Parathyroid adenoma (tissue), 2 donors: ENCODE results near the gene LYAR.
A peak's percentile ranks its signal among the peaks of the same experiment; 100 is the strongest.

Experiments used
- H2AFZ ChIP-seq: fragments of 300-600 bp; sonication (generic); one replicate; pipeline ENCODE4 v1.7.0; 2017; ENCODE audit warnings: antibody characterized with exemption, mild to moderate bottlenecking
- H3K27ac ChIP-seq: fragments of 300-600 bp; sonication (generic); one replicate; pipeline ENCODE4 v1.7.0; 2017
- H3K27me3 ChIP-seq: fragments of 300-600 bp; sonication (generic); one replicate; pipeline ENCODE4 v1.7.0; 2017; ENCODE audit warnings: low read length; ENCODE audit not compliant: control insufficient read depth, insufficient read depth
- H3K36me3 ChIP-seq: fragments of 300-600 bp; sonication (generic); one replicate; pipeline ENCODE4 v1.7.0; 2017; ENCODE audit warnings: low read length; ENCODE audit not compliant: control insufficient read depth, insufficient read depth
- H3K4me1 ChIP-seq: fragments of 300-600 bp; sonication (generic); one replicate; pipeline ENCODE4 v1.7.0; 2017; ENCODE audit warnings: control low read depth
- H3K4me2 ChIP-seq: fragments of 300-600 bp; sonication (generic); one replicate; pipeline ENCODE4 v1.7.0; 2017; ENCODE audit warnings: low read length
- H3K4me3 ChIP-seq: fragments of 300-600 bp; sonication (generic); one replicate; pipeline ENCODE4 v1.7.0; 2017; ENCODE audit warnings: low read depth, low read length
- H3K79me2 ChIP-seq: fragments of 300-600 bp; sonication (generic); one replicate; pipeline ENCODE4 v1.7.0; 2017; ENCODE audit warnings: control low read depth
- H3K9ac ChIP-seq: fragments of 300-600 bp; sonication (generic); one replicate; pipeline ENCODE4 v1.7.0; 2017; ENCODE audit warnings: mild to moderate bottlenecking
- H3K9me3 ChIP-seq: fragments of 300-600 bp; sonication (generic); one replicate; pipeline ENCODE4 v1.7.0; 2017; ENCODE audit warnings: low read length; ENCODE audit not compliant: control insufficient read depth
- CTCF ChIP-seq: fragments of 300-600 bp; sonication (generic); IDR thresholded peaks from one replicate; pipeline ENCODE4 v1.7.0; 2017; ENCODE audit warnings: antibody characterized with exemption, mild to moderate bottlenecking
- donor health status: primary hyperparathyroidism.

LYAR gene

GRCh38 chr4:4293279-4293678 lies 3.3 kb upstream of the LYAR start:
- no peaks in the 10 kb centered on the region for H3K27me3 ChIP-seq
- peaks cover 4% of the 10 kb centered on the region for H3K4me1 ChIP-seq

DNA sequence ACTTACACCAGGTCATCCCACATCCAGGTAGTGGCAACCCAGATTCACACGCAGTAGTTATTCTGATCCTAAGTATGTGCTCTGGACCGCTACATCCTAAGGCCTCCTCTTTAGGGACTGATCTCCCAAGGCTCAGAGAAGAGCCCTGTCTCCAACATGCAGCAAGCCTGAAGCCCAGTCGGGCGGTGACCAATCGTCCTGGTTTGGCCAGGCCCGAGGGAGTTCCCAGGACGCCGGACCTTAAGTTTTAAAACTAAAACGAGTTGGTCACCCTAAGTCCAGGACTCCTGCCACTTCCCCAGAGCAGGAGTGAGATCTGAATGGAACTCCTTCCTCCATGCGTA lies 385 bp downstream of the LYAR start:
- Histone ChIP-seq H3K9ac (no peak overlapping the region), H3K27me3 (no peaks in the 10 kb centered on the region), H3K4me1 (peaks cover 4% of the 10 kb centered on the region), H3K4me3 (peak overlapping the region; percentile 69), H3K9me3 (no peaks in the 10 kb centered on the region), H3K79me2 (peaks cover 19% of the 10 kb centered on the region), H2AFZ (peak overlapping the region; percentile 81), H3K27ac (no peak overlapping the region), H3K4me2 (peak overlapping the region; percentile 71), H3K36me3 (no peaks in the 10 kb centered on the region)
- TF ChIP-seq CTCF: no peak

More at GRCh38 chr4:4293279-4293678, 3.3 kb upstream of the LYAR start:
- H2AFZ ChIP-seq: no peak overlapping the region
- no peak overlapping the region for H3K4me2 ChIP-seq
- no peaks in the 10 kb centered on the region for H3K9me3 ChIP-seq
- H3K79me2 ChIP-seq: peaks cover 34% of the 10 kb centered on the region
- H3K9ac ChIP-seq: no peak overlapping the region
- H3K27ac ChIP-seq: no peak overlapping the region
- TF ChIP-seq CTCF: no peak
- no peaks in the 10 kb centered on the region for H3K36me3 ChIP-seq
- H3K4me3 ChIP-seq: no peak overlapping the region

DNA sequence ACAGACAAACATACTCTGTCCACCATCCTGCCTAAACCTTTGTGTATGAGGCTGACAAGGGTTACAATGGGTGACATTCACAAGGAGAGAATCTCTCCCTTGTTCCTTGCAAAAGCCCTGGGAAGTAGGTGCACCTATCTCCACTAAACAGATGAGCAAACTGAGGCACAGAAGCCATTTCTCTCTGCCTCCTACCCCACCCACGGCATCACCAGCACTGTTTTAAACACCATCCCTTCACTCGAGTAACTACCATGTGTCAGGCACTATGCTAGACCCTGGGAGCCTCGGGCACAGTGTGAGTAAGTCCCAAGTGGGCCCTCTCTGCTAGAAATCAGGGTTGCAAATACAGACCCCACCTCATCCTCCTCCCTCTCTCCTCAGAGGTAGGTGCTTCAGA lies 899 bp downstream of the LYAR start:
- Histone ChIP-seq H3K27me3 (no peaks in the 10 kb centered on the region), H3K4me2 (peak overlapping the region; percentile 71), H3K4me3 (peak overlapping the region; percentile 69), H2AFZ (no peak overlapping the region), H3K9ac (no peak overlapping the region), H3K79me2 (peaks cover 16% of the 10 kb centered on the region), H3K36me3 (no peaks in the 10 kb centered on the region), H3K27ac (no peak overlapping the region), H3K4me1 (peaks cover 4% of the 10 kb centered on the region), H3K9me3 (no peaks in the 10 kb centered on the region)
- no peak for TF ChIP-seq CTCF

- no peak overlapping the region for H3K9ac ChIP-seq
- H3K27ac ChIP-seq: no peak overlapping the region
- no peaks in the 10 kb centered on the region for H3K9me3 ChIP-seq
- no peak overlapping the region for H2AFZ ChIP-seq
- H3K36me3 ChIP-seq: no peaks in the 10 kb centered on the region
- H3K4me2 ChIP-seq: no peak overlapping the region
- H3K79me2 ChIP-seq: peaks cover 8% of the 10 kb centered on the region
- no peak for TF ChIP-seq CTCF
- H3K27me3 ChIP-seq: no peaks in the 10 kb centered on the region
- H3K4me3 ChIP-seq: no peak overlapping the region
- H3K4me1 ChIP-seq: peaks cover 4% of the 10 kb centered on the region
These were observed 1.9 kb downstream of the LYAR start for GRCh38 chr4:4288098-4288497.

GRCh38 chr4:4284827-4285618 lies 4.9 kb downstream of the LYAR start:
- no peaks in the 10 kb centered on the region for H3K4me1 ChIP-seq
- TF ChIP-seq CTCF: no peak
- no peaks in the 10 kb centered on the region for H3K27me3 ChIP-seq
- no peak overlapping the region for H3K27ac ChIP-seq
- H3K9me3 ChIP-seq: no peaks in the 10 kb centered on the region
- no peak overlapping the region for H2AFZ ChIP-seq
- H3K79me2 ChIP-seq: peaks cover 3% of the 10 kb centered on the region
- H3K4me3 ChIP-seq: no peak overlapping the region
- no peak overlapping the region for H3K9ac ChIP-seq
- no peaks in the 10 kb centered on the region for H3K36me3 ChIP-seq
- no peak overlapping the region for H3K4me2 ChIP-seq
